ACHN (cell line): ENCODE results near the gene BNC2.

ENCODE experiments used
- DNase-seq: peaks from one replicate; pipeline ENCODE4 v3.0.0-alpha.2; 2015
- in situ Hi-C: cut with HindIII; loops from 2 replicates; pipeline ENCODE4 v1.10.0; 2017; ENCODE audit warnings: low sequenced_read_pairs, low pct_ligation_motif_present, low pct_unique_long_range_greater_than_20kb

The BNC2 gene

GRCh38 chr9:16873126-16873802, 2.8 kb upstream of the BNC2 start:
- in situ Hi-C loops = no loop called here
- no peak for DNase-seq

GRCh38 chr9:16871336-16872151, 1.1 kb upstream of the BNC2 start:
- peak; percentile 54 for DNase-seq
- in situ Hi-C loops = no loop called here

- in situ Hi-C loops = no loop called here
- peak; percentile 37 for DNase-seq
Measured at GRCh38 chr9:16869882-16870595, 431 bp downstream of the BNC2 start.

GRCh38 chr9:16869131-16869881, 1.2 kb downstream of the BNC2 start:
- in situ Hi-C loops = no loop called here

GRCh38 chr9:16868701-16869100, 1.8 kb downstream of the BNC2 start:
- in situ Hi-C loops = no loop called here
- peak; percentile 23 for DNase-seq

More at GRCh38 chr9:16869131-16869881, 1.2 kb downstream of the BNC2 start:
- DNase-seq = peak; percentile 49

GRCh38 chr9:16867576-16868311, 2.7 kb downstream of the BNC2 start:
- in situ Hi-C loops = no loop called here
- peak; percentile 55 for DNase-seq

GRCh38 chr9:16866587-16866986, 3.9 kb downstream of the BNC2 start:
- in situ Hi-C loops = no loop called here
- peak; percentile 50 for DNase-seq

- peak; percentile 27 for DNase-seq
- in situ Hi-C loops = no loop called here
Measured at GRCh38 chr9:16864649-16865434, 5.6 kb downstream of the BNC2 start.

- in situ Hi-C loops = no loop called here
Measured at GRCh38 chr9:16848179-16848578, 22.3 kb downstream of the BNC2 start.

GRCh38 chr9:16846986-16847385, 23.5 kb downstream of the BNC2 start:
- no peak for DNase-seq
- in situ Hi-C loops = no loop called here

More at GRCh38 chr9:16848179-16848578, 22.3 kb downstream of the BNC2 start:
- DNase-seq = no peak

- DNase-seq = no peak
- in situ Hi-C loops = no loop called here
Measured at GRCh38 chr9:16846367-16846766, 24.1 kb downstream of the BNC2 start.

- in situ Hi-C loops = no loop called here
- DNase-seq = no peak
Measured at GRCh38 chr9:16834817-16835216, 35.7 kb downstream of the BNC2 start.

- DNase-seq = no peak
- in situ Hi-C loops = no loop called here
Measured at GRCh38 chr9:16833296-16833835, 37.1 kb downstream of the BNC2 start.

GRCh38 chr9:16832101-16832500, 38.4 kb downstream of the BNC2 start:
- in situ Hi-C loops = no loop called here
- DNase-seq = no peak

GRCh38 chr9:16830806-16831205, 39.7 kb downstream of the BNC2 start:
- DNase-seq = no peak
- in situ Hi-C loops = no loop called here

- in situ Hi-C loops = no loop called here
- peak; percentile 47 for DNase-seq
Measured at GRCh38 chr9:16828340-16829281, 41.9 kb downstream of the BNC2 start.
